WTC11 (cell line): ENCODE results near the gene CBFA2T2. TPM values are rescaled to one million over a fixed set of nuclear protein-coding genes. Genes with fewer than 3 reads are reported as not detected.

Experiments used
- ATAC-seq: fragments of 200-7000 bp; cut with Tn5 transposase; 2 replicates; pipeline ENCODE4 v1.10.0; 2021; ENCODE audit warnings: mild to moderate bottlenecking, moderate library complexity
- CTCF ChIA-PET: fragments of 300-600 bp; sonication (Branson Sonifier 250); formaldehyde crosslinking; loops from one replicate; lab custom pipeline; 2021; ENCODE audit warnings: antibody characterized with exemption; lab: Charles Lee
- POLR2A ChIA-PET: fragments of 350-600 bp; sonication (Branson Sonifier 250); formaldehyde crosslinking; loops from one replicate; lab custom pipeline; 2021; ENCODE audit warnings: antibody characterized with exemption; lab: Charles Lee
- DNase-seq: peaks from one replicate; pipeline ENCODE4 v3.0.0; 2021; ENCODE audit warnings: low spot score
- H3K27ac Mint-ChIP-seq: 2 replicates; pipeline ENCODE4 v1.8.0; 2021; ENCODE audit warnings: mixed read lengths
- H3K27me3 Mint-ChIP-seq: 2 replicates; pipeline ENCODE4 v1.8.0; 2021; ENCODE audit warnings: low read depth, mild to moderate bottlenecking, moderate library complexity, mixed read lengths
- H3K36me3 Mint-ChIP-seq: 2 replicates; pipeline ENCODE4 v1.8.0; 2021; ENCODE audit warnings: mixed read lengths
- H3K4me1 Mint-ChIP-seq: 2 replicates; pipeline ENCODE4 v1.8.0; 2022; ENCODE audit warnings: mixed read lengths
- H3K4me3 Mint-ChIP-seq: 2 replicates; pipeline ENCODE4 v1.8.0; 2021; ENCODE audit warnings: mild to moderate bottlenecking, moderate library complexity, mixed read lengths
- H3K9me3 Mint-ChIP-seq: 2 replicates; pipeline ENCODE4 v1.8.0; 2021; ENCODE audit warnings: mixed read lengths
- ATF6 ChIP-seq: sonication (generic); formaldehyde crosslinking; IDR thresholded peaks from 2 replicates; pipeline ENCODE4 v1.8.1; 2023; ENCODE audit warnings: mild to moderate bottlenecking, missing genetic modification reagents
- EMX1 ChIP-seq: fragments of 250-450 bp; sonication (Bioruptor Pico); IDR thresholded peaks from 2 replicates; pipeline ENCODE4 v1.8.0; 2021; ENCODE audit warnings: mild to moderate bottlenecking
- FOXJ3 ChIP-seq: sonication (generic); formaldehyde crosslinking; IDR thresholded peaks from 2 replicates; pipeline ENCODE4 v1.9.0; 2021; ENCODE audit warnings: missing genetic modification reagents, mild to moderate bottlenecking, borderline replicate concordance
- GTF2I ChIP-seq: fragments of 250-450 bp; sonication (Bioruptor Pico); conservative IDR thresholded peaks from 2 replicates; pipeline ENCODE4 v1.4.0; 2021; ENCODE audit warnings: mild to moderate bottlenecking
- JAZF1 ChIP-seq: fragments of 250-450 bp; sonication (Bioruptor Pico); IDR thresholded peaks from 2 replicates; pipeline ENCODE4 v1.9.0; 2021; ENCODE audit warnings: moderate library complexity, mild to moderate bottlenecking, inconsistent platforms
- JUN ChIP-seq: sonication (generic); formaldehyde crosslinking; IDR thresholded peaks from 2 replicates; pipeline ENCODE4 v1.8.0; 2023; ENCODE audit warnings: mild to moderate bottlenecking, missing genetic modification reagents
- MXD4 ChIP-seq: fragments of 250-450 bp; sonication (Bioruptor Pico); IDR thresholded peaks from 2 replicates; pipeline ENCODE4 v1.8.0; 2021; ENCODE audit warnings: mild to moderate bottlenecking, moderate library complexity, borderline replicate concordance
- NR1H2 ChIP-seq: sonication (generic); formaldehyde crosslinking; IDR thresholded peaks from 2 replicates; pipeline ENCODE4 v1.9.0; 2021; ENCODE audit warnings: mild to moderate bottlenecking, moderate library complexity, missing genetic modification reagents
- OVOL2 ChIP-seq: fragments of 250-450 bp; sonication (Bioruptor Pico); IDR thresholded peaks from 2 replicates; pipeline ENCODE4 v1.9.0; 2021; ENCODE audit warnings: mild to moderate bottlenecking, borderline replicate concordance
- RORB ChIP-seq: fragments of 250-450 bp; sonication (Bioruptor Pico); IDR thresholded peaks from 2 replicates; pipeline ENCODE4 v1.9.0; 2021; ENCODE audit warnings: mild to moderate bottlenecking
- SMAD3 ChIP-seq: sonication (generic); formaldehyde crosslinking; IDR thresholded peaks from 2 replicates; pipeline ENCODE4 v1.8.0; 2022; ENCODE audit warnings: missing genetic modification reagents, mild to moderate bottlenecking, borderline replicate concordance
- STAT6 ChIP-seq: sonication (generic); formaldehyde crosslinking; conservative IDR thresholded peaks from 2 replicates; pipeline ENCODE4 v1.8.1; 2023; ENCODE audit warnings: mild to moderate bottlenecking, low read depth, missing genetic modification reagents, moderate library complexity
- ZNF396 ChIP-seq: fragments of 250-450 bp; sonication (Bioruptor Pico); IDR thresholded peaks from 2 replicates; pipeline ENCODE4 v1.8.0; 2021; ENCODE audit warnings: mild to moderate bottlenecking, moderate library complexity, borderline replicate concordance
- ZNF423 ChIP-seq: fragments of 250-450 bp; sonication (Bioruptor Pico); IDR thresholded peaks from 2 replicates; pipeline ENCODE4 v2.1.2; 2022; ENCODE audit warnings: mild to moderate bottlenecking, moderate library complexity
- total RNA-seq: library from RNA; stranded (reverse); gene quantifications from 3 replicates; pipeline ENCODE4 v1.2.3, GENCODE V29; 2021
- TF ChIP-seq, protein P1 (sequence below): sonication (generic); formaldehyde crosslinking; IDR thresholded peaks from 2 replicates; pipeline ENCODE4 v1.8.1; 2022; ENCODE audit warnings: mild to moderate bottlenecking, missing genetic modification reagents, moderate library complexity, borderline replicate concordance
- TF ChIP-seq, protein P2 (sequence below): fragments of 200-600 bp; IDR thresholded peaks from 2 replicates; pipeline ENCODE4 v1.8.0; 2022; ENCODE audit warnings: antibody characterized with exemption
- TF ChIP-seq, protein P3 (sequence below): sonication (generic); formaldehyde crosslinking; IDR thresholded peaks from 2 replicates; pipeline ENCODE4 v1.8.1; 2022; ENCODE audit warnings: low read depth, mild to moderate bottlenecking, moderate library complexity, missing genetic modification reagents, borderline replicate concordance
- TF ChIP-seq, protein P4 (sequence below): sonication (generic); formaldehyde crosslinking; IDR thresholded peaks from 2 replicates; pipeline ENCODE4 v1.8.1; 2023; ENCODE audit warnings: mild to moderate bottlenecking, missing genetic modification reagents, borderline replicate concordance

CBFA2T2 gene
- total RNA-seq, 1 experiment from 2014 or later, result 22.1 TPM

DNA sequence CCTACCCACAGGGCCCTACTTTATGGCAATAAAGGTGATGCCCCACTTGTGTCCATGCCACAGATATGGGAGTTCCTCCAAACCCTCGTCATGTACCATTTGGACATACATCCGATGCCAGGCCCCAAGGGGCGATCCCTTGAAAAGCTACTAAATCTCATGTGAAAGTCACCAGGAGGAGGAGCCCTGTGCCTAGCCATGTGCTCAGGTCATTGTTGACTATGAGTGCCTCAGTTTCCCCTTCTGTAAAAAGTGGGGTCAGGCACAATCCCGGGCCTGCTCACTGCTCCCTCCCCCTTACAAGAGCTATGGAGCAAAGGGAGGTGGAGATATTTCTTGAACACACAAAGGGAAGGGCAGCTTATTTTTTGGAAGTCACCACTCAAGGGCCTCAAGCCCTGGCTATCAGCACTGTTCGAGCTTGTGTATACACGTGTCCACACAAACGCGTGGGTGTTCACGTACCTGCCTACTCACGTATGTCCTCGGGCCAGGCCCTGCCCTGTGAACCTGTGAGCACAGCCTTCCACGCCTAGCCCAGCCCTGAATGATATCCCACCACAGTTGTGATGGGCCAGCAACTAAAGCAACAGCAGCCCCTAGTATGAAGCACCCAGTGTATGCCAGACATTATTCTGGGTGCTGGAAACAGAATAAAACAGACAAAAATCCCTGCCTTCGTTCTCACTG lies 178.7 kb downstream of the CBFA2T2 start:
- CTCF ChIA-PET, result interaction anchor here (0.6 to 7.9 kb wide), 33 partner anchors 10 to 406 kb away, joined by 3 to 134 read pairs (median 4); partner anchors contain the start of genes CBFA2T2, CDK5RAP1, E2F1 and PXMP4
- Mint-ChIP-seq H3K4me1 (peaks cover 38% of the 10 kb centered on the region), H3K36me3 (peaks cover 5% of the 10 kb centered on the region; the same call in 1 of the 2 replicates), H3K27ac (no peak overlapping the region), H3K9me3 (no peaks in the 10 kb centered on the region), H3K27me3 (peaks cover 14% of the 10 kb centered on the region), H3K4me3 (no peak overlapping the region)
- ATAC-seq, result no peak
- DNase-seq, result no peak
- POLR2A ChIA-PET, result interaction anchor here (2.1 to 3.4 kb wide), 2 partner anchors 14 to 63 kb away, joined by 5 to 24 read pairs; partner anchors contain the start of gene ZNF341
- no peak for TF ChIP-seq OVOL2 (CRISPR knock-in tag)
- no peak for TF ChIP-seq EMX1
- TF ChIP-seq SMAD3 (CRISPR knock-in tag), result no peak
- TF ChIP-seq, protein P1, sequence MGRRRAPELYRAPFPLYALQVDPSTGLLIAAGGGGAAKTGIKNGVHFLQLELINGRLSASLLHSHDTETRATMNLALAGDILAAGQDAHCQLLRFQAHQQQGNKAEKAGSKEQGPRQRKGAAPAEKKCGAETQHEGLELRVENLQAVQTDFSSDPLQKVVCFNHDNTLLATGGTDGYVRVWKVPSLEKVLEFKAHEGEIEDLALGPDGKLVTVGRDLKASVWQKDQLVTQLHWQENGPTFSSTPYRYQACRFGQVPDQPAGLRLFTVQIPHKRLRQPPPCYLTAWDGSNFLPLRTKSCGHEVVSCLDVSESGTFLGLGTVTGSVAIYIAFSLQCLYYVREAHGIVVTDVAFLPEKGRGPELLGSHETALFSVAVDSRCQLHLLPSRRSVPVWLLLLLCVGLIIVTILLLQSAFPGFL, result no peak
- TF ChIP-seq GTF2I, result no peak
- TF ChIP-seq MXD4, result no peak
- no peak for TF ChIP-seq ZNF396 (CRISPR knock-in tag)
- no peak for TF ChIP-seq ZNF423 (CRISPR knock-in tag)
- TF ChIP-seq, protein P2, sequence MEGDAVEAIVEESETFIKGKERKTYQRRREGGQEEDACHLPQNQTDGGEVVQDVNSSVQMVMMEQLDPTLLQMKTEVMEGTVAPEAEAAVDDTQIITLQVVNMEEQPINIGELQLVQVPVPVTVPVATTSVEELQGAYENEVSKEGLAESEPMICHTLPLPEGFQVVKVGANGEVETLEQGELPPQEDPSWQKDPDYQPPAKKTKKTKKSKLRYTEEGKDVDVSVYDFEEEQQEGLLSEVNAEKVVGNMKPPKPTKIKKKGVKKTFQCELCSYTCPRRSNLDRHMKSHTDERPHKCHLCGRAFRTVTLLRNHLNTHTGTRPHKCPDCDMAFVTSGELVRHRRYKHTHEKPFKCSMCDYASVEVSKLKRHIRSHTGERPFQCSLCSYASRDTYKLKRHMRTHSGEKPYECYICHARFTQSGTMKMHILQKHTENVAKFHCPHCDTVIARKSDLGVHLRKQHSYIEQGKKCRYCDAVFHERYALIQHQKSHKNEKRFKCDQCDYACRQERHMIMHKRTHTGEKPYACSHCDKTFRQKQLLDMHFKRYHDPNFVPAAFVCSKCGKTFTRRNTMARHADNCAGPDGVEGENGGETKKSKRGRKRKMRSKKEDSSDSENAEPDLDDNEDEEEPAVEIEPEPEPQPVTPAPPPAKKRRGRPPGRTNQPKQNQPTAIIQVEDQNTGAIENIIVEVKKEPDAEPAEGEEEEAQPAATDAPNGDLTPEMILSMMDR, result no peak
- TF ChIP-seq STAT6, result no peak
- TF ChIP-seq JAZF1 (CRISPR knock-in tag), result no peak

GRCh38 chr20:33669224-33669623 lies 179.3 kb downstream of the CBFA2T2 start:
- Mint-ChIP-seq H3K9me3 (no peaks in the 10 kb centered on the region), H3K4me1 (peaks cover 37% of the 10 kb centered on the region), H3K27ac (no peak overlapping the region), H3K27me3 (peaks cover 14% of the 10 kb centered on the region), H3K4me3 (no peak overlapping the region), H3K36me3 (peaks cover 5% of the 10 kb centered on the region; the same call in 1 of the 2 replicates)
- DNase-seq (no peak), ATAC-seq (no peak)
- ChIA-PET CTCF (interaction anchor here (3.1 to 7.9 kb wide), 2 partner anchors 10 to 16 kb away, joined by 24 to 134 read pairs; no protein-coding TSS in a partner anchor), POLR2A (interaction anchor here (3.4 kb wide), 1 partner anchor 14 kb away, joined by 24 read pairs; no protein-coding TSS in a partner anchor)
- TF ChIP-seq, protein P3, sequence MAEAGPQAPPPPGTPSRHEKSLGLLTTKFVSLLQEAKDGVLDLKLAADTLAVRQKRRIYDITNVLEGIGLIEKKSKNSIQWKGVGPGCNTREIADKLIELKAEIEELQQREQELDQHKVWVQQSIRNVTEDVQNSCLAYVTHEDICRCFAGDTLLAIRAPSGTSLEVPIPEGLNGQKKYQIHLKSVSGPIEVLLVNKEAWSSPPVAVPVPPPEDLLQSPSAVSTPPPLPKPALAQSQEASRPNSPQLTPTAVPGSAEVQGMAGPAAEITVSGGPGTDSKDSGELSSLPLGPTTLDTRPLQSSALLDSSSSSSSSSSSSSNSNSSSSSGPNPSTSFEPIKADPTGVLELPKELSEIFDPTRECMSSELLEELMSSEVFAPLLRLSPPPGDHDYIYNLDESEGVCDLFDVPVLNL (CRISPR knock-in tag), result no peak
- TF ChIP-seq FOXJ3 (CRISPR knock-in tag), result no peak
- TF ChIP-seq, protein P4, sequence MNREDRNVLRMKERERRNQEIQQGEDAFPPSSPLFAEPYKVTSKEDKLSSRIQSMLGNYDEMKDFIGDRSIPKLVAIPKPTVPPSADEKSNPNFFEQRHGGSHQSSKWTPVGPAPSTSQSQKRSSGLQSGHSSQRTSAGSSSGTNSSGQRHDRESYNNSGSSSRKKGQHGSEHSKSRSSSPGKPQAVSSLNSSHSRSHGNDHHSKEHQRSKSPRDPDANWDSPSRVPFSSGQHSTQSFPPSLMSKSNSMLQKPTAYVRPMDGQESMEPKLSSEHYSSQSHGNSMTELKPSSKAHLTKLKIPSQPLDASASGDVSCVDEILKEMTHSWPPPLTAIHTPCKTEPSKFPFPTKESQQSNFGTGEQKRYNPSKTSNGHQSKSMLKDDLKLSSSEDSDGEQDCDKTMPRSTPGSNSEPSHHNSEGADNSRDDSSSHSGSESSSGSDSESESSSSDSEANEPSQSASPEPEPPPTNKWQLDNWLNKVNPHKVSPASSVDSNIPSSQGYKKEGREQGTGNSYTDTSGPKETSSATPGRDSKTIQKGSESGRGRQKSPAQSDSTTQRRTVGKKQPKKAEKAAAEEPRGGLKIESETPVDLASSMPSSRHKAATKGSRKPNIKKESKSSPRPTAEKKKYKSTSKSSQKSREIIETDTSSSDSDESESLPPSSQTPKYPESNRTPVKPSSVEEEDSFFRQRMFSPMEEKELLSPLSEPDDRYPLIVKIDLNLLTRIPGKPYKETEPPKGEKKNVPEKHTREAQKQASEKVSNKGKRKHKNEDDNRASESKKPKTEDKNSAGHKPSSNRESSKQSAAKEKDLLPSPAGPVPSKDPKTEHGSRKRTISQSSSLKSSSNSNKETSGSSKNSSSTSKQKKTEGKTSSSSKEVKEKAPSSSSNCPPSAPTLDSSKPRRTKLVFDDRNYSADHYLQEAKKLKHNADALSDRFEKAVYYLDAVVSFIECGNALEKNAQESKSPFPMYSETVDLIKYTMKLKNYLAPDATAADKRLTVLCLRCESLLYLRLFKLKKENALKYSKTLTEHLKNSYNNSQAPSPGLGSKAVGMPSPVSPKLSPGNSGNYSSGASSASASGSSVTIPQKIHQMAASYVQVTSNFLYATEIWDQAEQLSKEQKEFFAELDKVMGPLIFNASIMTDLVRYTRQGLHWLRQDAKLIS (CRISPR knock-in tag), result no peak
- TF ChIP-seq NR1H2 (CRISPR knock-in tag), result no peak
- no peak for TF ChIP-seq STAT6
- no peak for TF ChIP-seq RORB (CRISPR knock-in tag)
- TF ChIP-seq ATF6 (CRISPR knock-in tag), result no peak
- TF ChIP-seq JUN (CRISPR knock-in tag), result no peak
